Loucy (cell line): ENCODE measurements around the gene ATP5PB.

Experiments
- H2AFZ ChIP-seq: fragments of 200-600 bp; sonication (generic); 2 replicates; pipeline ENCODE4 v1.6.0; 2016; ENCODE audit warnings: antibody characterized with exemption, mild to moderate bottlenecking, low read length, moderate library complexity
- H3F3A ChIP-seq: fragments of 200-600 bp; 2 replicates; pipeline ENCODE4 v1.6.0; 2016; ENCODE audit warnings: antibody characterized with exemption, low read depth, mild to moderate bottlenecking
- H3K27me3 ChIP-seq: fragments of 200-600 bp; sonication (generic); 2 replicates; pipeline ENCODE4 v1.6.1; 2014; ENCODE audit warnings: low read length, mild to moderate bottlenecking; ENCODE audit not compliant: insufficient read depth, poor library complexity, severe bottlenecking
- H3K36me3 ChIP-seq: fragments of 200-600 bp; sonication (generic); 2 replicates; pipeline ENCODE4 v1.6.1; 2016; ENCODE audit warnings: low read length; ENCODE audit not compliant: insufficient read depth
- H3K4me1 ChIP-seq: fragments of 200-600 bp; sonication (generic); 2 replicates; pipeline ENCODE4 v1.5.1; 2014; ENCODE audit warnings: low read length, mild to moderate bottlenecking; ENCODE audit not compliant: insufficient read depth, poor library complexity, severe bottlenecking
- H3K4me2 ChIP-seq: fragments of 200-600 bp; sonication (generic); 2 replicates; pipeline ENCODE4 v1.6.0; 2014; ENCODE audit warnings: antibody characterized with exemption, low read length, low read depth, mild to moderate bottlenecking; ENCODE audit not compliant: poor library complexity, severe bottlenecking
- H3K4me3 ChIP-seq: fragments of 200-600 bp; sonication (generic); 2 replicates; pipeline ENCODE4 v1.5.1; 2014; ENCODE audit warnings: low read length, mild to moderate bottlenecking, mixed read lengths; ENCODE audit not compliant: poor library complexity, severe bottlenecking
- H3K79me2 ChIP-seq: fragments of 200-600 bp; sonication (generic); 2 replicates; pipeline ENCODE4 v1.6.1; 2014; ENCODE audit warnings: low read length; ENCODE audit not compliant: insufficient read depth
- H3K9ac ChIP-seq: fragments of 200-600 bp; sonication (generic); 2 replicates; pipeline ENCODE4 v1.6.0; 2014; ENCODE audit warnings: mild to moderate bottlenecking, low read depth, low read length, moderate library complexity; ENCODE audit not compliant: poor library complexity, severe bottlenecking
- H3K9me2 ChIP-seq: fragments of 200-600 bp; sonication (generic); replicated peaks from 2 replicates; pipeline ENCODE4 v1.6.1; 2016; ENCODE audit warnings: low read depth, low read length, mixed read lengths
- H3K9me3 ChIP-seq: fragments of 200-600 bp; sonication (generic); 2 replicates; pipeline ENCODE4 v1.6.1; 2014; ENCODE audit warnings: mild to moderate bottlenecking, antibody characterized with exemption, low read length, low read depth; ENCODE audit not compliant: insufficient read depth
- H4K20me1 ChIP-seq: fragments of 200-600 bp; sonication (generic); 2 replicates; pipeline ENCODE4 v1.6.0; 2014; ENCODE audit warnings: antibody characterized with exemption, low read length, mild to moderate bottlenecking; ENCODE audit not compliant: insufficient read depth, poor library complexity, severe bottlenecking
- CTCF ChIP-seq: fragments of 200-600 bp; sonication (generic); conservative IDR thresholded peaks from 2 replicates; pipeline ENCODE4 v1.5.1; 2014; ENCODE audit warnings: mild to moderate bottlenecking, antibody characterized with exemption, low read length
- EZH2phosphoT487 ChIP-seq: fragments of 200-600 bp; IDR thresholded peaks from 2 replicates; pipeline ENCODE4 v1.6.1; 2018; ENCODE audit warnings: antibody characterized with exemption, mild to moderate bottlenecking, moderate library complexity, borderline replicate concordance

Gene ATP5PB

GRCh38 chr1:111471012-111471411 lies 21.7 kb downstream of the ATP5PB start:
- no peaks in the 10 kb centered on the region for H3K36me3 ChIP-seq
- H3K4me1 ChIP-seq = peaks cover 33% of the 10 kb centered on the region
- TF ChIP-seq EZH2phosphoT487 (no peak), CTCF (no peak)
- no peaks in the 10 kb centered on the region for H4K20me1 ChIP-seq
- H3K79me2 ChIP-seq = no peaks in the 10 kb centered on the region
- H3K27me3 ChIP-seq = no peaks in the 10 kb centered on the region
- peaks cover 8% of the 10 kb centered on the region; the same call in 1 of the 2 replicates for H3F3A ChIP-seq
- H3K9me2 ChIP-seq = no peaks in the 10 kb centered on the region
- peak overlapping the region; percentile 58 for H3K9ac ChIP-seq
- H3K4me3 ChIP-seq = peak overlapping the region; percentile 63
- peak overlapping the region; percentile 82 for H3K4me2 ChIP-seq
- H2AFZ ChIP-seq = peak overlapping the region; percentile 78
- no peaks in the 10 kb centered on the region for H3K9me3 ChIP-seq

GRCh38 chr1:111471538-111471937 lies 22.3 kb downstream of the ATP5PB start:
- Histone ChIP-seq H3K9me2 (no peaks in the 10 kb centered on the region), H3K9ac (peak overlapping the region; percentile 58), H3F3A (peaks cover 8% of the 10 kb centered on the region; the same call in 1 of the 2 replicates), H3K27me3 (no peaks in the 10 kb centered on the region), H3K36me3 (no peaks in the 10 kb centered on the region), H3K9me3 (no peaks in the 10 kb centered on the region), H2AFZ (peak overlapping the region; percentile 78), H3K4me1 (peaks cover 38% of the 10 kb centered on the region), H3K4me2 (peak overlapping the region; percentile 82), H3K79me2 (no peaks in the 10 kb centered on the region), H4K20me1 (no peaks in the 10 kb centered on the region), H3K4me3 (peak overlapping the region; percentile 63)
- TF ChIP-seq CTCF = no peak
- TF ChIP-seq EZH2phosphoT487 = no peak

- no peaks in the 10 kb centered on the region for H4K20me1 ChIP-seq
- H3K9me3 ChIP-seq = no peaks in the 10 kb centered on the region
- H3K9me2 ChIP-seq = no peaks in the 10 kb centered on the region
- peaks cover 50% of the 10 kb centered on the region for H3K4me1 ChIP-seq
- H3K4me3 ChIP-seq = no peak overlapping the region
- no peaks in the 10 kb centered on the region for H3K27me3 ChIP-seq
- TF ChIP-seq EZH2phosphoT487 (no peak), CTCF (no peak)
- H3K36me3 ChIP-seq = no peaks in the 10 kb centered on the region
- H3K4me2 ChIP-seq = no peak overlapping the region
- H3K79me2 ChIP-seq = no peaks in the 10 kb centered on the region
- H2AFZ ChIP-seq = no peak overlapping the region
- peaks cover 12% of the 10 kb centered on the region; the same call in 1 of the 2 replicates for H3F3A ChIP-seq
- H3K9ac ChIP-seq = no peak overlapping the region
These were observed 24.8 kb downstream of the ATP5PB start for GRCh38 chr1:111474106-111474505.
